ENCODE measurements around the gene RAB33B.

Gene RAB33B

GRCh38 chr4:139453371-139454110 lies 380 bp upstream of the RAB33B start:
- DNase-seq (ENCODE audit: low read depth), result peak; percentile 93
- no peak for TF ChIP-seq CTCF (IDR thresholded peaks at IDR 0.05; ENCODE audit: low read depth, low read length, missing control alignments)
- peak overlapping the region; percentile 100 for H3K4me3 ChIP-seq (ENCODE audit: low read depth, low read length)

- no peak for TF ChIP-seq CTCF (IDR thresholded peaks at IDR 0.05; ENCODE audit: low read depth, low read length, missing control alignments)
- no peak for DNase-seq (ENCODE audit: low read depth)
- H3K4me3 ChIP-seq (ENCODE audit: low read depth, low read length), result peak overlapping the region; percentile 100
These were observed 1.2 kb downstream of the RAB33B start for GRCh38 chr4:139455126-139455538.

GRCh38 chr4:139457318-139457717 lies 3.4 kb downstream of the RAB33B start:
- no peak for TF ChIP-seq CTCF (IDR thresholded peaks at IDR 0.05; ENCODE audit: low read depth, low read length, missing control alignments)
- no peak overlapping the region for H3K4me3 ChIP-seq (ENCODE audit: low read depth, low read length)
- DNase-seq (ENCODE audit: low read depth), result no peak

- no peak for TF ChIP-seq CTCF (IDR thresholded peaks at IDR 0.05; ENCODE audit: low read depth, low read length, missing control alignments)
- no peak for DNase-seq (ENCODE audit: low read depth)
- no peak overlapping the region for H3K4me3 ChIP-seq (ENCODE audit: low read depth, low read length)
These were observed 4.6 kb downstream of the RAB33B start for GRCh38 chr4:139458543-139458942.

- no peak overlapping the region for H3K4me3 ChIP-seq (ENCODE audit: low read depth, low read length)
- DNase-seq (ENCODE audit: low read depth), result no peak
These were observed 5.1 kb downstream of the RAB33B start for GRCh38 chr4:139458999-139459398.

GRCh38 chr4:139460565-139460964 lies 6.6 kb downstream of the RAB33B start:
- no peak for DNase-seq (ENCODE audit: low read depth)
- H3K4me3 ChIP-seq (ENCODE audit: low read depth, low read length), result no peak overlapping the region
- TF ChIP-seq CTCF (IDR thresholded peaks at IDR 0.05; ENCODE audit: low read depth, low read length, missing control alignments), result no peak

More at GRCh38 chr4:139458999-139459398, 5.1 kb downstream of the RAB33B start:
- TF ChIP-seq CTCF (IDR thresholded peaks at IDR 0.05; ENCODE audit: low read depth, low read length, missing control alignments), result no peak

Measured in GM12864 (cell line).